ENCODE data around the gene FAM186B.
A peak's percentile ranks its signal among the peaks of the same experiment; 100 is the strongest.

The FAM186B gene

DNA sequence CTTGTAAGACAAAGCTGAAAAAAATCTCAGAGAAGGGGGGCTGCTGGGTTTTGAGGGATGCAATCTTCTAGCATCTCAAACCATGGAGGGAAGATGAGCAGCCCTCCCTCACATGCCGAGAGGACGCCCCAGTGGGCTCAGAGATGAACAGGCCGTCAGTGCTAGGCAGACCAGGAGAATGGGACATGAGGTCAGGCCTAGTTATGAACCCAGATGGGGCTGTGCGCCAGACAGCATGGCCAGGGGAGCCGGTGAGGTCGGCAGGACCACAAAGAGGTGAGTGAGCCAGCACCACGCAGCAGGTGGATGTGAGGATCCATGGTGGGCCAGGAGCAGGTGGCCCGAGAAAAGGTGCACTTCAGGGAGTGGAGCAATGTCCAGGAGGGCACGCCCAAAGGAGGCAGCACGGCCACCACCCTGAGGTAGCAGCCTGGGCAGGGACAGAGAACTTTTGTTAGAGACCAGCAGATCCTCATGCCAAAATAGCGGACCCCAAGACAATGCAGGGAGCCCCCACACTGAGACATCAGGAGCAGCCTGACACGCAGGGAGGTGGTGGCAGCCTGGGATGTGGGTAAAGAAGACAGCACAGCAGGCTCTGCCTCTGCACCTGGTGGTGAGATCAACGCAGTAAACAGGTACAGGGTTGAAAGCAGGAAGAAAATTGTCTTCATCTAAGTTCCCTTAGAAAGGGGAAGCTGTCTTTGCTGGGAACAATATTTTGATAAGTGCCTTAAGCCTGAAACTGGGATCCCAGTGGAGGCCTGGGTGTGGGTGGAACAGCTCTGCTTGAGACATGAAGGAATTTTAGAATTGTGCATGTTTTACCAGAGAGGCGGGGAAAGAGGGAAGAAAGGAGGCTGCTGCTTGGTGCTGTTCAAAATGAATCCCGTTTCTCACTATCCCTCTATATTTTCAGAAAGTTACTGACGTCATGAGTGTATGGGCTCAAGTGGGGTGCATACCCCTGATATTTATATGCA lies 19.7 kb downstream of the FAM186B start:
- TF ChIP-seq, protein P1, sequence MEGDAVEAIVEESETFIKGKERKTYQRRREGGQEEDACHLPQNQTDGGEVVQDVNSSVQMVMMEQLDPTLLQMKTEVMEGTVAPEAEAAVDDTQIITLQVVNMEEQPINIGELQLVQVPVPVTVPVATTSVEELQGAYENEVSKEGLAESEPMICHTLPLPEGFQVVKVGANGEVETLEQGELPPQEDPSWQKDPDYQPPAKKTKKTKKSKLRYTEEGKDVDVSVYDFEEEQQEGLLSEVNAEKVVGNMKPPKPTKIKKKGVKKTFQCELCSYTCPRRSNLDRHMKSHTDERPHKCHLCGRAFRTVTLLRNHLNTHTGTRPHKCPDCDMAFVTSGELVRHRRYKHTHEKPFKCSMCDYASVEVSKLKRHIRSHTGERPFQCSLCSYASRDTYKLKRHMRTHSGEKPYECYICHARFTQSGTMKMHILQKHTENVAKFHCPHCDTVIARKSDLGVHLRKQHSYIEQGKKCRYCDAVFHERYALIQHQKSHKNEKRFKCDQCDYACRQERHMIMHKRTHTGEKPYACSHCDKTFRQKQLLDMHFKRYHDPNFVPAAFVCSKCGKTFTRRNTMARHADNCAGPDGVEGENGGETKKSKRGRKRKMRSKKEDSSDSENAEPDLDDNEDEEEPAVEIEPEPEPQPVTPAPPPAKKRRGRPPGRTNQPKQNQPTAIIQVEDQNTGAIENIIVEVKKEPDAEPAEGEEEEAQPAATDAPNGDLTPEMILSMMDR (IDR thresholded peaks at IDR 0.05; ENCODE audit: low read depth, low read length) = no peak

DNA sequence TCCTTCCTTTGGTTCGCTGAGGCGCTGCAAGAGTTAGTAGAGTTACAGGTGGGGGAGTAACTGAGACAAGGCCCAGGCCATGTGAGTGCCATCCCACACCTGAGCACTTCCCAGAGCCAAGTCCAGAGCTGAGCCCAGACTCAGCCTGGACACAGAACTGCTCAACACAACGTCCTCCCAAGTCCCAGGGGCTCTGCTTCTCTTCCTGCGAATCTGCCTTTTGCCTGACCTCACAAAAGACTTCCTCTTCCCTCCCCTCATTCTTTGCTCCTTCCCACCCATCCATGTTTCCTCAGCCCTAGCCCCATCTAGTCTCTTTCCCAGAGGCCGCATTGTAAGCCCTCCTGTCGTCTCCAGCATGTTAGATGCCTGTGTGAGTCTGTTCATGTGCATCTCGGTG lies 20.8 kb downstream of the FAM186B start:
- TF ChIP-seq, protein P1 (IDR thresholded peaks at IDR 0.05; ENCODE audit: low read depth, low read length) = no peak
- no peak for DNase-seq (ENCODE audit: extremely low read depth, low read depth)

More for the DNA sequence above, 19.7 kb downstream of the FAM186B start:
- DNase-seq (ENCODE audit: extremely low read depth, low read depth) = no peak

DNA sequence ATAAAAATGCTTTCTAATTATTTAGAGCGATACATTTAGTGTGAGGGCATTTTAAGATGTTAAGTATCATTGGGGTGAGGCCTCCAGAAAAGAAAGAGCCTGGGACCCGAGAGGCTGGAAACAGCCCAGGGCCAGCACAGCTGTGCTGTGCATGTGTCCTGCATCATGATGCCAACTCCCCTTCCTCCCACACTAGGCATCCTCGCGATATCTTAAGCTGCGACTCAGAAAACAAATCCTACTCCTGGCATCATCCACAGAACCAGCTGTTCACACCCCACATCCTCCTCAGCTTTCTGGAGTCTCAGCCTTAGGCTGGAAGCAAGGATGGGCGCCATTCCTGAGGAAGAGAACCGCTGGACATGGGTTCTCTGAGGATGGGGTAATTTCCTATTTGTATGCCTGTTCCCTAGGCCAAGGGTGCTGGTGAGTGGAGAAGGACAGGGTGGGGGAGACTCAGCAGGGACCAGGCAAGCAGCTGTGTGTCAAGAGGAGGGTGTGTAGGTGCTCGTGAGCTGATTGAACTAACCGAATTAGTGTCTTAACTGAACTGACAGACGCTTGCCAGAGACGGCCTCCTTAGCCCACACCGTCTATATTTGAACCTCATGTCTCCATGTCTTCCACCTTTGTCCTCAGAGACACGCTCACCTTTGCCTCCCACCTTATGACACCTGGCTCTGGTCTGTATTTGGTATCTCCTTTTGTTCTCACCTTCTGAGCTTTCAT lies 21.9 kb downstream of the FAM186B start:
- DNase-seq (ENCODE audit: extremely low read depth, low read depth) = no peak
- TF ChIP-seq, protein P1 (IDR thresholded peaks at IDR 0.05; ENCODE audit: low read depth, low read length) = no peak

DNA sequence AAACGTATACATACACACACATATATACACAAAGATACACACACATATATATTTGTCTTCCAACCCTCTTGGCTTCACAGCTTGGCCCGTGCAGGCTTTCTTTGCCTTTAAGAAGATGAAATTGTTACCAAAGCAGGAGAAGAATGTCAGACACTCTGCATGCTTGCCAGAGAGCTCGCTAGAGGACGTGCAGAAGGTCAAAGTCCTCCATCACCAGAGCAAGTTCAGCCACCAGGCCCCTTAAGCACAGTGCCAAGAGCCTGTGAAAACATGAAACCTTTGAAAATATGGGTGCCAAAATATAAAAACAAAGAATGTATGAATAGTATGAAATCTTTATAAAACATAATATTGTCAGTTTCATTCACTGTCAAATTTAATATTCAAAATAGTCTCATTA lies 22.6 kb downstream of the FAM186B start:
- DNase-seq (ENCODE audit: extremely low read depth, low read depth) = no peak
- TF ChIP-seq, protein P1 (IDR thresholded peaks at IDR 0.05; ENCODE audit: low read depth, low read length) = no peak

DNA sequence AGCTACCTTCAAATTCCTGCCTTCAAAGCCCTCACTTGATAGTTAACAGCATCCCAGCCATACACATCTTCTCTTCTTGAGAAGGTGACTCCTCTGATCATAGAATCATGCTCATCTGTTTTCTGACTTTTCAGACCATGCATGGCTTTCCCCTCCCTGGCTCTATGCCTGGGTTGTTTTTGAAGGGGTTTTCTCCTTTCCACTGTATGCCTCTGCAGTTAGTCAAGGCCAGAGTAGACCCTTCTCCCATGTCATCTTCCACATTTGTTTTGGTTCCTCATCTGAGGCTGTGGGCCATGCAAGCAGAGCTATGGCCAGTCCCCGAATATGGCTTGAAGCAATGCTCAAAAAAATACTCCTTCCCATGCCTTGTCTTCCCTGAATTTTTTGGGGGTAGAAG lies 23.2 kb downstream of the FAM186B start:
- TF ChIP-seq, protein P1 (IDR thresholded peaks at IDR 0.05; ENCODE audit: low read depth, low read length) = no peak
- no peak for DNase-seq (ENCODE audit: extremely low read depth, low read depth)

DNA sequence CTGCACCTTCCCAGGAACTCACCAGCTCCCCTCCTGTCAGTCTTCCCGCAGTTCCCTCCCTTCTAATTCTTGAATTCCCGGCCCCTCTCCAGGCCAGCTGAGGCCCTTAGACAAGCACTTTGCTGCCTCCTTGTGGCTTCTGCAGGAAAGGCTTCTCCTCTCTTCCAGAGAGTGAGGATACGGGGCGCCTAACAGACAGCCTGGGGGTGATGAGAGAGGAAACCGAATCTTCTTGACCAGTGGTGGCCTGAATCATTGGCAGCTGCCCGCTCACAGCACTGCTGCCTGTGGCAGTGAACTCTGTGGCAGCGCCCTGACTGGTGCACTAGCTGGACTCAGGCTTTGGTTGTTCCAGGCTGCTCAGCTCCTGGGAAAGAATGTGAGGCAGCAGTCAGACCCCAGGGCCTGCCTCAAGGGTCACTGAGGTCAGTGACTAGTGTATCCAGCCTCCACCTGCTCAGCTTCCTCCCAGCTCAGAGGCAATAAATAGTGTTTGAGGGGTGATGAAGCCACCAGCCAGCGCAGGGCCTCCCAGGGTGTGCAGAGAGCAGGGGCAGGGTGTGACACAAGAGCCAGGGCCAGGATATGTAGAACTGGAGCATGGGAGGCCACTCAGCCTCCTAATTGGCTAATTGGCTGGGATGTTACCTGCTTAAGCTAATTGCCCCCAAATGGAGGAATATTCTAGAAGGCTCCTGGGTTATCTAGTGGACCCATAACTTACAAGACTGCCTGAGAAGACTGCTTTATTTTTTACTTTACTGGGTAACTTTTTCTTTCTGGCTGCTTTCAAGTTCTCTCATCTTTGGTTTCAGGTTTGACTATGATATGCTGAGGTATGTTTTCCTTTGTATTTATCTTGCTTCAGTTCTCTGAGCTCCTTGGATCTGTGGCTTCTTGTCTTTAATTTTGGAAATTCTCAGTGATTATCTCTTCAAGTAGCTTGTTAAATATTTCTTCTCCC lies 24.6 kb downstream of the FAM186B start:
- TF ChIP-seq, protein P1 (IDR thresholded peaks at IDR 0.05; ENCODE audit: low read depth, low read length) = peak; percentile 91
- peak; percentile 27 for DNase-seq (ENCODE audit: extremely low read depth, low read depth)

Measured in AG09319 (cell line).